ENCODE measurements around the gene BANF1.

Gene BANF1

GRCh38 chr11:65972116-65972515 lies 30.2 kb upstream of the BANF1 start:
- Mint-ChIP-seq H3K27me3 (ENCODE audit: low read depth) (no peaks in the 10 kb centered on the region), H3K4me1 (ENCODE audit: low read depth) (no peaks in the 10 kb centered on the region), H3K4me3 (no peak overlapping the region), H3K9me3 (no peaks in the 10 kb centered on the region), H3K27ac (no peak overlapping the region), H3K36me3 (ENCODE audit: low read depth) (peaks cover 50% of the 10 kb centered on the region)
- no peak for DNase-seq (ENCODE audit: low spot score)

GRCh38 chr11:65973439-65974110 lies 28.7 kb upstream of the BANF1 start:
- no peaks in the 10 kb centered on the region for H3K27me3 Mint-ChIP-seq (ENCODE audit: low read depth)
- no peak overlapping the region for H3K27ac Mint-ChIP-seq
- no peaks in the 10 kb centered on the region for H3K9me3 Mint-ChIP-seq
- no peaks in the 10 kb centered on the region for H3K4me1 Mint-ChIP-seq (ENCODE audit: low read depth)
- H3K36me3 Mint-ChIP-seq (ENCODE audit: low read depth), result peaks cover 51% of the 10 kb centered on the region
- no peak overlapping the region for H3K4me3 Mint-ChIP-seq
- DNase-seq (ENCODE audit: low spot score), result no peak

GRCh38 chr11:65975771-65976170 lies 26.5 kb upstream of the BANF1 start:
- no peak for DNase-seq (ENCODE audit: low spot score)
- Mint-ChIP-seq H3K36me3 (ENCODE audit: low read depth) (peaks cover 50% of the 10 kb centered on the region), H3K4me1 (ENCODE audit: low read depth) (no peaks in the 10 kb centered on the region), H3K9me3 (no peaks in the 10 kb centered on the region), H3K4me3 (no peak overlapping the region), H3K27me3 (ENCODE audit: low read depth) (no peaks in the 10 kb centered on the region), H3K27ac (no peak overlapping the region)

GRCh38 chr11:65976216-65977176 lies 25.8 kb upstream of the BANF1 start:
- H3K4me1 Mint-ChIP-seq (ENCODE audit: low read depth), result no peaks in the 10 kb centered on the region
- DNase-seq (ENCODE audit: low spot score), result no peak
- no peak overlapping the region for H3K27ac Mint-ChIP-seq
- H3K36me3 Mint-ChIP-seq (ENCODE audit: low read depth), result peaks cover 50% of the 10 kb centered on the region
- no peaks in the 10 kb centered on the region for H3K27me3 Mint-ChIP-seq (ENCODE audit: low read depth)
- H3K9me3 Mint-ChIP-seq, result no peaks in the 10 kb centered on the region
- H3K4me3 Mint-ChIP-seq, result no peak overlapping the region

- H3K36me3 Mint-ChIP-seq (ENCODE audit: low read depth), result peaks cover 42% of the 10 kb centered on the region
- H3K4me1 Mint-ChIP-seq (ENCODE audit: low read depth), result no peaks in the 10 kb centered on the region
- H3K27ac Mint-ChIP-seq, result no peak overlapping the region
- no peaks in the 10 kb centered on the region for H3K27me3 Mint-ChIP-seq (ENCODE audit: low read depth)
- no peaks in the 10 kb centered on the region for H3K9me3 Mint-ChIP-seq
- no peak overlapping the region for H3K4me3 Mint-ChIP-seq
- DNase-seq (ENCODE audit: low spot score), result no peak
These were observed 24.5 kb upstream of the BANF1 start for GRCh38 chr11:65977621-65978390.

GRCh38 chr11:65978391-65979238 lies 23.7 kb upstream of the BANF1 start:
- peaks cover 36% of the 10 kb centered on the region for H3K36me3 Mint-ChIP-seq (ENCODE audit: low read depth)
- no peak overlapping the region for H3K27ac Mint-ChIP-seq
- H3K4me3 Mint-ChIP-seq, result no peak overlapping the region
- no peaks in the 10 kb centered on the region for H3K9me3 Mint-ChIP-seq
- no peak for DNase-seq (ENCODE audit: low spot score)
- H3K27me3 Mint-ChIP-seq (ENCODE audit: low read depth), result no peaks in the 10 kb centered on the region
- H3K4me1 Mint-ChIP-seq (ENCODE audit: low read depth), result no peaks in the 10 kb centered on the region

- H3K9me3 Mint-ChIP-seq, result no peaks in the 10 kb centered on the region
These were observed 23.0 kb upstream of the BANF1 start for GRCh38 chr11:65979261-65979759.

GRCh38 chr11:65981101-65981740 lies 21.1 kb upstream of the BANF1 start:
- no peak for DNase-seq (ENCODE audit: low spot score)
- Mint-ChIP-seq H3K9me3 (no peaks in the 10 kb centered on the region), H3K27me3 (ENCODE audit: low read depth) (no peaks in the 10 kb centered on the region), H3K4me1 (ENCODE audit: low read depth) (no peaks in the 10 kb centered on the region), H3K4me3 (no peak overlapping the region), H3K27ac (no peak overlapping the region), H3K36me3 (ENCODE audit: low read depth) (peaks cover 23% of the 10 kb centered on the region)

More at GRCh38 chr11:65979261-65979759, 23.0 kb upstream of the BANF1 start:
- Mint-ChIP-seq H3K4me3 (no peak overlapping the region), H3K27me3 (ENCODE audit: low read depth) (no peaks in the 10 kb centered on the region), H3K36me3 (ENCODE audit: low read depth) (peaks cover 32% of the 10 kb centered on the region), H3K4me1 (ENCODE audit: low read depth) (no peaks in the 10 kb centered on the region), H3K27ac (no peak overlapping the region)
- no peak for DNase-seq (ENCODE audit: low spot score)

GRCh38 chr11:65981972-65982823 lies 20.1 kb upstream of the BANF1 start:
- DNase-seq (ENCODE audit: low spot score), result no peak
- no peak overlapping the region for H3K4me3 Mint-ChIP-seq
- H3K36me3 Mint-ChIP-seq (ENCODE audit: low read depth), result peaks cover 17% of the 10 kb centered on the region
- no peaks in the 10 kb centered on the region for H3K27me3 Mint-ChIP-seq (ENCODE audit: low read depth)
- H3K9me3 Mint-ChIP-seq, result no peaks in the 10 kb centered on the region
- no peaks in the 10 kb centered on the region for H3K4me1 Mint-ChIP-seq (ENCODE audit: low read depth)
- H3K27ac Mint-ChIP-seq, result no peak overlapping the region

- no peaks in the 10 kb centered on the region for H3K27me3 Mint-ChIP-seq (ENCODE audit: low read depth)
- DNase-seq (ENCODE audit: low spot score), result no peak
- peaks cover 12% of the 10 kb centered on the region for H3K36me3 Mint-ChIP-seq (ENCODE audit: low read depth)
- H3K4me1 Mint-ChIP-seq (ENCODE audit: low read depth), result no peaks in the 10 kb centered on the region
- no peak overlapping the region for H3K4me3 Mint-ChIP-seq
- no peaks in the 10 kb centered on the region for H3K9me3 Mint-ChIP-seq
- H3K27ac Mint-ChIP-seq, result no peak overlapping the region
These were observed 19.3 kb upstream of the BANF1 start for GRCh38 chr11:65982824-65983588.

GRCh38 chr11:65983589-65983987 lies 18.7 kb upstream of the BANF1 start:
- no peaks in the 10 kb centered on the region for H3K9me3 Mint-ChIP-seq
- H3K4me1 Mint-ChIP-seq (ENCODE audit: low read depth), result no peaks in the 10 kb centered on the region
- DNase-seq (ENCODE audit: low spot score), result no peak
- H3K27me3 Mint-ChIP-seq (ENCODE audit: low read depth), result no peaks in the 10 kb centered on the region
- no peak overlapping the region for H3K27ac Mint-ChIP-seq
- H3K36me3 Mint-ChIP-seq (ENCODE audit: low read depth), result peaks cover 10% of the 10 kb centered on the region
- no peak overlapping the region for H3K4me3 Mint-ChIP-seq

Data from T-helper 2 cell treated with Interferon-gamma antibody and Interleukin-4, amounts not matched to agents 5 μg/mL and 100 μg/mL, for 36 hours (primary cell).